GM19397 (cell line): ENCODE data around the gene AADACL4.
"Not testable (repeated sequence)": the region's sequence is repeated elsewhere in the genome, so short reads cannot be mapped to it uniquely, and the experiment has no call there.

Experiments
- ATAC-seq: cut with Tn5 transposase; IDR thresholded peaks from one replicate; pipeline ENCODE4 v1.9.1; 2021; ENCODE audit warnings: mild to moderate bottlenecking, moderate library complexity; ENCODE audit not compliant: unreplicated experiment

AADACL4 gene

DNA sequence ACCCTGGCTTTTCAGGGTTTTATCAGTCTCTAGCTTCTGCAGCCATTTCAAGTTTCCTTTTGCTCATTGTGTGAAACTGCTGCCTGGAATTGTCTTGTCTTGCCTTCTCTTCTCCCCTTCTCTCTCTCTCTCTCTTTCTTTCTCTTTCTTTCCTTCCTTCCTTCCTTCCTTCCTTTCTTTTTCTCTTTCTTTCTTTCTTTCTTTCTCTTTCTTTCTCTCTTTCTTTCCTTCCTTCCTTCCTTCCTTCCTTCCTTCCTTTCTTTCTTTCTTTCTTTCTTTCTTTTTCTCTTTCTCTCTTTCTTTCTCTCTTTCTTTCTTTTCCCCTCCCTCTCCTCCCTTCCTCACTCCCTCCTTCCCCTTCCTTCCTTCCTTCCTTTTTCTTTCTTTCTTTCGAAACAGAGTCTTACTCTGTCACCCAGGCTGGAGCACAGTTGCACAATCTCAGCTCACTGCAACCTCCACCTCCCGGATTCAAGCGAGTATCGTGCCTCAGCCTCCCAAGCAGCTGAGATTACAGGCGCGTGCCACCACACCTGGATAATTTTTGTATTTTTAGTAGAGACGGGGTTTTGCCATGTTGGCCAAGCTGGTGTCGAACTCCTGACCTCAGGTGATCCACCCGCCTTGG lies 14.1 kb downstream of the AADACL4 start:
- ATAC-seq, result not testable (repeated sequence)

DNA sequence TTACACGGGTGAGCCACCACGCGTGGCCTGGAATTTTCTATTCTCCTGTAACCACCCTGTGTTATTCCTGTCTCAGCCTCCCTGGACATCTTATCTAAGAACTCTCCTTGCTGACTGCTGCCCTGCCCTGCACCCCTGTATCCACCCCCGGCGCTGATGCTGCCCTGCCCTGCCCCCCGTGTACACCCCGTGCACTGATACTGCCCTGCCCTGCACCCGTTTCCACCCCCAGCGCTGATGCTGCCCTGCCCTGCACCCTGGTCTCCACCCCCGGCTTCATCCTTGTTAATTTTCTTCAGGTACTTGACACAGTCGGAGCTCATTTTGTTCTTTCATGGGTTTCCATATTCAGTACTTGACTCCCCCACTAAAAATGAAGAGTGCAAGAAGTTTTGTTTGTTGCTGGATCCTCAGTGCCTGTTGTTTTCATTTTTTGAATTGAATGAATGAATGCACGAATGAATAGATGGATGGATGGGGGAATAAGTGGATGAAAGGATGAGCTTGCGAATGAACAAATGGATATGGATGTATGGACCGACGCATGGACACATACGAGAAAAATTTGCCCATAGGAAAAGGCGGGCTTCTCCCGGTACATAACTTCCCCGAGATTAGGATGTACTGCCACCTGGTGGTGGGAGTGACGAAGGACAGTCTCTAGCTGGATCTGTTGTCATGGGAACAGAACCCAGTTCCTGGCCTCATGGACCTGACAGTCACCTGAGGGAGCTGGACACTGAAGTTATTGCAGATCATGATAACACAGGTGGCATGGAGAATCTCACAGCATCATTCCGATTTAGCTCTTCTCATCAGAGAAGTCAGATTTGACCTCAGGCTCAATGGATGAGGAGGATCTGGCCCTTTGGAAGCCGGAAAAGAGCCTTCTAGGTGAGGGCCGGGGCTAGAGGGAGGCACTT lies 14.9 kb downstream of the AADACL4 start:
- ATAC-seq, result no peak

DNA sequence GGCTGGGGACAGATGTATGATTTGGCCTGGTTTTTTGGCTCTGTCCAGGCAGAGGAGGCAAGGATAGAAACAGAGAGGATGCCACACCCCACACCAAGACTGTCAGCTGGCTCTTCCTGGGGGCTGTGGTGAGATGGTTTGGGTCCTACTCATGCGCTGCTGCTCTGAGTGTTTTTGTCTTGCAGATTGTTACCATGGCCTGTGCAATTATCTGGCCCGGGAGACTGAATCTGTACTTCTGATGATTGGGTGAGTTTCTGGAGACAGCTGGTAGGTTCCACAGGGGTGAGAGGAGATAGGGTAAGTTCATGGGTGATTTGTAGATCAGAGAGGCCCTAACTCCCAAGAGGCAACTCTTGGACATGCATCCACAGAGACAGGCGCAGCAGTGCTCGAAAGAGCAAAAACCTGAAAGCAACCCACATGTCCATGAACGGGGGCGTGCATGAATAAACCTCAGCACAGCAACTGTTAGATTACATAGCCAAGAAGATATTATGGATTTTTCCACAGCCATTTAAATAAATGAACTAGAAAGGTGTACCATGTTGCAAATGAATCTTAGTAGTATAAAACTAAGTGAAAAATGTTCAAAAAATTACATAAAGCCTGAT lies 17.8 kb downstream of the AADACL4 start:
- ATAC-seq, result no peak

DNA sequence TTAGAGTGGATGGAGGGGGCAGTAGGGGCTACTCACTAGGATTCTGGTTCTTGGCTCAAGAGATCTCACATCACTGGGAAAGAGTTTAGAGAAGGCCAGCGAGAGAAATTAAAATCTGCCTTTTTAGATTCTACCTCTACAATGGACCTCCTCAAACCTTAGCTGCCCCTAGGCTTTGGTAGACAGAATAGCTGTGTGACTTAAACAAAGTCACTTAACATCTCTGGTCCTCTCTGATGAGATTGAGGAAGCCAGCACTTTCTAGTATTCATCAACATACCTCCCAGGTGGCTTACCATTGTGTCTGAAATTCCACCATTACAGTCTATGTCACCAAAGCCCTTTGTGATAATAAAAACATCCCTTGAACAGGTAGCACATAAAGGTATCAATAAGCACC lies 18.7 kb downstream of the AADACL4 start:
- ATAC-seq, result no peak

DNA sequence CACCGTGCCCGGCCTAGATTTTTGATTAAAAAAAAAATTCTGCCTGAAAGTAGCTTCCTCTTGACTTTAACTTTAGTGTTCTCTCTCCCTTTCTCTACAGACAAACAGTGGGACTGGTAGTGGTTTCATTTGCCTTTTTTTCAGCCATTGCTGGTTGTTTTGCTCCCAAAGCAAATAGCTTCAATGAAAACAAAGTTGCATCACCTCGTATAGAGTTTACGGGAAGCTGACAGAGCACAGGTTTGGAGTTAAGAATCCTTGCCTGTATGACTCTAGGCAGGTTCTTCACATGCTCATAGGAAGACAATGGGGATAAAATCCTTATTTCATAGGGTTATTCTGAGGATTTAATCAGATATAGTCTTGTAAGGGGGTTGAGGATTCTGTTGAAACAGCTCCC lies 21.6 kb downstream of the AADACL4 start:
- no peak for ATAC-seq

DNA sequence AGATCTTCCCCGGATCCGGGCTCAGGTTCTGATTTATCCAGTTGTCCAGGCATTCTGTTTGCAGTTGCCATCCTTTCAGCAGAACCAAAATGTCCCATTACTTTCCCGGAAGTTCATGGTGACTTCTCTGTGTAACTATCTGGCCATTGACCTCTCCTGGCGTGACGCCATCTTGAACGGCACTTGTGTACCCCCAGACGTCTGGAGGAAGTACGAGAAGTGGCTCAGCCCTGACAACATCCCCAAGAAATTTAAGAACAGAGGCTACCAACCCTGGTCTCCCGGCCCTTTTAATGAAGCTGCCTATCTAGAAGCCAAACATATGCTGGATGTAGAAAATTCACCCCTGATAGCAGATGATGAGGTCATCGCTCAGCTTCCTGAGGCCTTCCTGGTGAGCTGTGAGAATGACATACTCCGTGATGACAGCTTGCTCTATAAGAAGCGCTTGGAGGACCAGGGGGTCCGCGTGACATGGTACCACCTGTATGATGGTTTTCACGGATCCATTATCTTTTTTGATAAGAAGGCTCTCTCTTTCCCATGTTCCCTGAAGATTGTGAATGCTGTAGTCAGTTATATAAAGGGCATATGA lies 22.4 kb downstream of the AADACL4 start:
- no peak for ATAC-seq

DNA sequence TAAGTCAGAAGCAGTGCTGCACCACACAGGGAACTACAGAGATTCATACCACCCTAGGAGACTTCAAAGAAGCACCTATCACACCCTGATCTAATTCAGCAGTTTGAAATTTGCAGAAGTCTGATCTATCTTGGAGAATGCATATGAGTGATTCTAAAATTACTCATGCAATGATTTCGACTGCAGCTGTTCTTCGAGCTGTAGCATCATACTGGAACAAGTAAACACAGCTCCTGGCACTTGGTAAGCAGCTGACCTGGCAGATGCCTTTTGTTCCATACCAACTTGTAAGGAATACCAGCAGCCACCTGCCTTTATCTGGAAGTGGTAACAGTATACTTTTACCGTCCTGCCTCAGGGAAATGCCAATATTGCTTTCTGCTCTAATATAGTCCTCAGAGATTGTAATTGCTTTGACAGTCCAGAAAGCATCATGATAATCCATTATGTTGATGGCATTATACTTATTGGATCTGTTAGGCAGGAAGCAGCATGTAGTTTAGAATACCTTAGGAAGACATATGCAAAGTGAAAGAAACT lies 25.7 kb downstream of the AADACL4 start:
- no peak for ATAC-seq

DNA sequence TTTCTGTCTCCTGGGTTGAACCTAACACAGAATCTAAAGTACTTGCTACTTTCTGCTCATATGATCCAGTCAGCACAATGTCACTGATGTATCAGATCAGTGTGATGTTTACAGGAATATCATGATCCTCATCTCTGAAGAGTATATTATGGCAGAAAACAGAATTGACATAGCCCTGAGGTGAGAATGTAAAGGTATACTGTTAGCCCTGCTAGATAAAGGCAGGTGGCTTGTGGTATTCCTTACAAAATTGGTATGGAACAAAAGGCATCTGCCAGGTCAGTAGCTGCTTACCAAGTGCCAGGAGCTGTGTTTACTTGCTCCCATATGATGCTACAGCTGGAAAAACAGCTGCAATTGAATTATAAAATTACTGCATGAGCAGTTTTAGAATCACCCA lies 30.5 kb downstream of the AADACL4 start:
- ATAC-seq, result no peak

DNA sequence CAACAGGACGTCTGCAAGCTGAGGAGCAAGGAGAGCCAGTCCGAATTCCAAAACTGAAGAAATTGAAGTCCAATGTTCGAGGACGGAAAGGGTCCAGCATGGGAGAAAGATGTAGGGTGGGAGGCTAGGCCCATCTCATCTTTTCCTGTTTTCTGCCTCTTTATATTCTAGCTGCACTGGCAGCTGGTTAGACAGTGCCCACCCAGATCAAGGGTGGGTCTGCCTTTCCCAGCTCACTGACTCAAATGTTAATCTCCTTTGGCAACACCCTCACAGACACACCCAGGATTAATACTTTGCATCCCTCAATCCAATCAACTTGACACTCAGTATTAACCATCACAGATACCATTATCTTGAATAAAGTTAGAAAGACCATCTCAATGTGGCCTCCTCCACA lies 32.2 kb downstream of the AADACL4 start:
- ATAC-seq, result not testable (repeated sequence)

DNA sequence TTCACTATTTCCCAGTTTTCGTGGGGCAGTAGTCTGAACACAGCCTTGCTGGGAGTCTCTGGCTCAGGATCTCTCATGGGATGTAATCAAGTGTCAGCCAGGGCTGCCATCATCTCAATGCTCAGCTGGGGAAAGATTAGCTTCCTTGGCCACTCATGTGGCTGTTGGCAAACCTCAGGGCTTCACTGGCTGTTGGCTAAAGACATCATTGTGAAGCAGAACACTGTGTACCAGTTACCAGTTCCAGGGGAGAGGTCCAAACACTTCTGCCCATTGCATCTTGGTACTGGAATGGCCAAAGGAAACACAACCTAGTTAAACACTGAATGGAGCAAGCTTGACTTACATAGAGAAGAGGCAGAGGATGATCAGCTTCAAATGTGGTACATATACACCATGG lies 33.7 kb downstream of the AADACL4 start:
- no peak for ATAC-seq

DNA sequence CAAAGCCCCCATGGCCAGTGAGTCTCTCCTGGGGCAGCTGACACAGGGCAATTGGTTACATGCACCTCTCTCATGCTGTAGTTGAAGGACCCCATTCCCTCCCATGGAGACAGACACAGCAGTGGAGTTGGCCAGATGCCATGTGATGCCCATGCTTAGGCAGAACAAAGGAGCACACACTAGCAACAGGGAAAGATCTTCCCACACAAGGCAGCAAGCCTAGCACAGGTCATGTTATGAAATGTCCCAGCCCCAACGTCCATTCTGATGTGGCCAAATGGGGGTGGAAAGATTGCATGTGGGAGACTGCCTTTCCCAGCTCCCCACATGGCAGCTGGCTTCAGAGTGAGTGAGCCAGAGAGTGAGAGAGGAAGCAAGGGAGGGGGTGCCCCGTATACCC lies 34.5 kb downstream of the AADACL4 start:
- no peak for ATAC-seq

DNA sequence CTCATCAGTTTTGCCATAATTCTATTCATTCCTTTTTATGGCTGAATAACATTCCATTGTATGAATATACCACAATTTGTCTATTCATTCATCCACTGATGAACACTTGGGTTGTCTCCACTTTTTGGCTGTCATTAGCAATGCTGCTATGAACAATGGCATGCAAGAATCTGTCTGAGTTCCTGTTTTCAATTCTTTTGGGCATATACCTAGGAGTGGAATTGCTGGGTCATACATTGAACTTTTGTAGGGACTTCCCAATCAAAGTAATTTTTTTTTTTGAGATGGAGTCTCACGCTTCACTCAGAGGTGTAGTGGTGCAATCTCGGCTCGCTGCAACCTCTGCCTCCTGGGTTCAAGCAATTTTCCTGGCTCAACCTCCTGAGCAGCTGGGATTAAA lies 34.9 kb downstream of the AADACL4 start:
- ATAC-seq, result no peak

DNA sequence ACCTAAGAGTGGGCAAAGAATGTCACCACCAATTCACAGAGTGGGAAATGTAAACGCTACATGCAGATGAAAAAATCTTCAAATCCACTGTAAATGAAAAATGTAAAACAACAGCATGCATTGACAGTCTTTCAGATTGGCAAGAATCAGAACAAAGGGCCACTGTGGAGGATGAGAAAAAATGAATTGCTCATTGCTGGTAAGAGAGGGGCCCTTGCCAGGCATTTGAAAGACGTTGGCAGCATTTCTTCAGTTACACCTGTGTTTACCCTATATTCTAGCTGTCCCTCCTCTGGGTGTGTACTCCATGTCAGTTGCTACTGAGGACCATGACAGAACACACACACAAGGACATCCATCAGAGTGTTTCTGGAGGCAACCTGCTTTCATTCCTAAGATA lies 46.3 kb downstream of the AADACL4 start:
- ATAC-seq, result no peak

DNA sequence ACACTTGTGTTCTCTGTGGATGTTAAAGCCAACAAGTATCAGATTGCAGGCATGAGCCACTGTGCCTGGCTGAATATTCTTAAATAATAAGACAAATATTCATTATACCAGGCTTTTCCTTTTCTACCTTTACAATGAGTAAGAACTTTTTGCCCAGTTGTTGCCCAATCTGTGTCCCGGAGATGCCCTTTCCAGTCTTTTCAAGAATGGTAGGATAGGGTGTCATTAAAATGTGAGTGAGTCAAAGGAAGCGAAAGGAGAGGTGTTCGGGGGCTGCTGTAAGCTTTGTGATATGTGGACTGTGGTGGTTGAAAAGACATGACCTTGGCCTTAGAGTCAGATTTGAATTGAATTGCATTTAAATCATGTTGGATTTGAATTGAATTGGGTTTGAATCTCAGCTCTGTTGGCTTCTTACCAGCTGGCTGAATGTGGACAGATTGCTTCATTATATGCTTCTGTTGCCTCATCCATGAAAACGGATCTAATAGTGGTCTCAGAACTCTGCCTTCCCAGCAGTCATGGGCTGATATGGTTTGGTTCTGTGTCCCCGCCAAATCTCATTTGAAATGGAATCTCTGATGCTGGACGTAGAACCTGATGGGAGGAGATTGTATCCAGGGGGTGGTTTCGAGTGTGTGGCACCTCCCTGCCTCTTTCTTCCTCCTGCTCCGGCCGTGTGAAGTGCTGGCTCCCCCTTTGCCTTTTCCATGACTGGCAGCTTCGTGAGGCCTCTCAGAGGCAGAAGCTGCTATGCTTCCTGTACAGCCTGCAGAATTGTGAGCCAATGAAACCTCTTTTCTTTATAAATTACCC lies 49.3 kb downstream of the AADACL4 start:
- ATAC-seq, result no peak

DNA sequence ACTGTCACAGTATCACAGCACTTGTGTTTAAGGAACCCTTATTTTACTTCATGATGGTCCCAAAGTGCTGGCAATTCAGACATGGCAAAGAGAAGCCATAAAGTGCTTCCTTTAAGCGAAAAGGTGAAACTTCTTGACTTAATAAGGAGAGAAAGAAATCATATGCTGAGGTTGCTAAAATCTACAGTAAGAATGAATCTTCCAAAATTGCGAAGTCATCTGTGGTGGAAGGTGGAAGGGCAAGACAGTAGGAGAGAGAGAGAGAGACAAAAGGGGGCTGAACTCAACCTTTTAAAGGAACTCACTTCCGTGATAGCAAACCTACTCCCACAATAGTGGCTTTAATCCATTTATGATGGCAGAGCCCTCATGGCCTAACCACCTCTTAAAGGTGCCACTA lies 52.8 kb downstream of the AADACL4 start:
- ATAC-seq, result no peak

DNA sequence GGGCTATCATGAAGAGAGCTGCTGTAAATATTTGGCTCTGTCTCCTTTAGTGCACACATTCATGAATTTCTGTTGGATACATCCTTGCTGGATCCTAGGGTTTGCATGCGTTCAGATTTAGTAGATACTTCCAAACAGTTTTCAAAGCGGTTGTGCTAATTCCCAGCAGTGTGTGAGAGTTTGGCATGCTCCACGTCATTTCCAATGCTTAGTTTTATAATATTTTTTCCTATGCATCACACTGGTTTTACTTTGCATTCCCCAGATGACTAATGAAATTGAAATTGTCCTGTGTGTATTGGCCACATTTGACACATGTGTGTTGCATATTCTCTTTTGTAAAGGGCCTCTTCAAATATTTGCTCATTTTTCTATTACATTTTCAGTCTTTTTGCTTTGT lies 53.5 kb downstream of the AADACL4 start:
- ATAC-seq, result no peak

DNA sequence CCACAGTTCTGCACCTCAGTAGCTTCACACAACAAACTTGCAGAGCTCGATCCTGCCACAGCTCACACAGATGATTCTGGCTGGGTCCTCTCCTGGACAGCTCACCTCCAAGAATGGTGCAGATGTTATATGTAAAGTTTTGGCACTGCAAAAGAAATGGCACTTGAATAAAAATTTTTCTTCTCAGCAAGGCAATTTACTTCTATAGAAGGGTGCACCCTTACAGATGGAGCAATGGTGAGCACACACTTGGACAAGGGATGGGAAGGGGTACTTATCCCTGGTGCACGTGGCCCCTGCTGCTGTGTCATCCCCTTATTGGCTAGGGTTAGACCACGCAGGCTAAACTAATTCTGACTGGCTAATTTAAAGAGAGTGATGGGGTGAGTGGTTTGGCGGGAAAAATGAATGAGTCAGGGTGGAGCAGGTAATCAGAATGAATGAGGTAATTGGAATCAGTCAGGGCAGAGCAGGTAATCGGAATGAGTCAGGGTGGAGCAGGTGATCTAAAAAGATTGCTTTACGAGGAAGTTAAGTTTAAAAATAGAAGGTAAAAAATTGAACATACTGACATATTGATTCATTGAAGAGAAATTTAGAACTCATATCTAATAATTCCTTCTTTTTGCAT lies 60.1 kb downstream of the AADACL4 start:
- ATAC-seq, result no peak

DNA sequence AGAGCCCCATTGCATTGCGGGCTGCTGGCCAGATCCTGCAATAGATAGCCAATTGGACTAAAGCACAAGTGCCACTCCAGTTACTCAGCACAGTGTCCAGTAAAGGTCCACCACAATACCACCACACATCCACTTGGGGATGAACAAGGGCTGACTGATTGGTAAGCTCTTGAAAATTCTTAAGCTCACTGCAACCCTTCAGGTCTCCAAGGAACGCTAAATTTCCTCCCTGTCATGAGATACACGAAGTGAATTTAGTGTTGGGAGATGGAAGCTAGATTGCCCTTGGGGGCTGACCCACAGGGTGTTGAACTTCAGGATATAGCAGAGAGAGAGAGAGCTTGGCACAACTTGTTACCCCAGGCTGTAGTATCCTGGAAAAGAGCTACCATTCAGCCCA lies 62.2 kb downstream of the AADACL4 start:
- no peak for ATAC-seq

DNA sequence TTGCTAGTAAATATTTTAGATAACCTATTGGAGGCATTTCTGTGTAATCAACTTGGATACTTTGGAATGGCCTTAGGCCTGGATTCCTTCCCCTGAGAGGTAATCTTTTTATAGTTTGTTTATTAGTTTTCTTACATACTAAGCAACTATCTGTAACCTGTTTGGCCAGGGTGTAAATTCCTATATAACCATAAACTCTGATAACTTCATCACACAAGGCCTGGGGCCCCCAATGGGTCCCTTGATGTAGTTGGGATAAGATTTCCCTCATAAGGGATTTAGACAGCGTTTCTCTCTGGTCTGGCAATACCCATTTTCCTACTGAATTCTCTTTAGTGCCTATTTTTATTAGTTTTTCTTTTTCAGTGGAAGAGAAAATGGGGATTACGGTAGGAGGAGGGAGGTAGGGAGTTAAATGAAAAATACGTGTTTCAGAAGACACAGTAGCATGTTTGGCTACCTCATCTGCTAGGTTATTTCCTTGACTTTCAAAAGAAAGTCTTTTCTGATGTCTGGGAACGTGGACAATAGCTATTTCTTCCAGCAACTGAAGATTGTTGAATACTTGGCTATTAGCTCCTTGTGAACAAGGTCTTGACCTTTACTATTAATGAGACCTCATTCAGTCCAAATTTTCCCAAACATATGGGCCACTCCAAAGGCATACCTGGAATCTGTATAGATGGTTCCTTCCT lies 64.7 kb downstream of the AADACL4 start:
- no peak for ATAC-seq
